SIG-M5 (cell line): ENCODE measurements around the gene SERTAD1.
"Not testable (repeated sequence)": the region's sequence is repeated elsewhere in the genome, so short reads cannot be mapped to it uniquely, and the experiment has no call there.

Experiments used
- DNase-seq: peaks from one replicate; lab custom pipeline; 2025; lab: John Stamatoyannopoulos, UW

The SERTAD1 gene, protein sequence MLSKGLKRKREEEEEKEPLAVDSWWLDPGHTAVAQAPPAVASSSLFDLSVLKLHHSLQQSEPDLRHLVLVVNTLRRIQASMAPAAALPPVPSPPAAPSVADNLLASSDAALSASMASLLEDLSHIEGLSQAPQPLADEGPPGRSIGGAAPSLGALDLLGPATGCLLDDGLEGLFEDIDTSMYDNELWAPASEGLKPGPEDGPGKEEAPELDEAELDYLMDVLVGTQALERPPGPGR

DNA sequence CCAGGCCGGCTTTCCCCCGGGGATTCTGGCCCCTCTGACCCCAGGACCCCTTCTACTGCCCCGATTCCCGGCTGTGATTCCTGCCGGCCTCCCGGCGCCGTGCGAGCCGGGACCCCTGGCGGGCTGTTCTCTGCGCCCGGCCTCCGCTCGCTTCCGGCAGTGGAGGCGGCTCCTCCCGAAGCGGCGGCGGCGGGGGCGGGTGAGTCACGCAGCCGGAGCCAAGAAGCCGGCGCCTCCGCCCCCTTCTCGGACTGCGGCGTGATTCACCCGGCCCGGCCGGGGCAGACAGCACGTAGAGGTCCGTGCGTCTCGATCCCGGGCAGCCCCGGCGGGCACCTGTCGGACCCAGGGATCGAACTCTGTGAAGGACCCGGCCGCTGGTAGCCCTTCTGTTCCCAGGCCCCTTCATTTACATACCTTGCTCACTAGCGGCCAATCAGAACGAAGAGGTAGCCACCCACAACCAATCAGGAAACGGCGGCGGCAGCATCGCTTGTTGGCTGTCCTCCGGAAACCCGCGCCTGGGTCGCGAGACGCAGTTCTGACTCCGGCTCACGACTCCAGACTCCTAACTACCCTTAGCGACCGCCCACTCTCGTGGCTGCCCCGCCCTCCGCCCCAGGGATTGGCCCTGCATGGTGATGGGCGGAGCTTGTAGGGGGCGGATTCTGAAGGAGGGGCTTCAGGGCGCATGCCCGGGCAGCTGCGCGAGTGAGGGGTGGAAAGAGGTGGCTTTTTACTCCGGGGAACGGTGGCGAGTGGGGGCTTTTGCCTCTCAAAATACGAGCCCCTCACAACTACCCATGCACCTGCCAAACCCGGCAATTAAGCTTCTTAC, at the start of gene SERTAD1:
Gene SERTAD1 (minus strand): TSS at position 543 of the 838 bp plus-strand sequence. CDS start 2,446 bp downstream, outside the sequence.
- DNase-seq: peak; percentile 88

DNA sequence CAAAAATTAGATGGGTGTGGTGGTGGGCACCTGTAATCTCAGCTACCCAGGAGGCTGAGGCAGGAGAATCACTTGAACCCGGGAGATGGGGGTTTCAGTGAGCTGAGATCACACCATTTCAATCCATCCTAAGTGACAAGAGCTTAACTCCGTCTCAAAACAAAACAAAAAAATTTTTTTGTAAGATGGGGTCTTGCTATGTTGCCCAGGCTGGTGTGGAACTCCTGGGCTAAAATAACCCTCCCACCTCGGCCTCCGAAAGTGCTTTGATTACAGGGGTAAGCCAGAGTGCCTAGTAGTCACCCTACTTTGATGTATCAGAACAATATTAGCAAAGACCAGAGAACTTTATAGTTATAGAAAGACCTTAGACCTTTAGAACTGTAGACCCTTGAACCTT, 48.9 kb upstream of the SERTAD1 start:
- no peak for DNase-seq

DNA sequence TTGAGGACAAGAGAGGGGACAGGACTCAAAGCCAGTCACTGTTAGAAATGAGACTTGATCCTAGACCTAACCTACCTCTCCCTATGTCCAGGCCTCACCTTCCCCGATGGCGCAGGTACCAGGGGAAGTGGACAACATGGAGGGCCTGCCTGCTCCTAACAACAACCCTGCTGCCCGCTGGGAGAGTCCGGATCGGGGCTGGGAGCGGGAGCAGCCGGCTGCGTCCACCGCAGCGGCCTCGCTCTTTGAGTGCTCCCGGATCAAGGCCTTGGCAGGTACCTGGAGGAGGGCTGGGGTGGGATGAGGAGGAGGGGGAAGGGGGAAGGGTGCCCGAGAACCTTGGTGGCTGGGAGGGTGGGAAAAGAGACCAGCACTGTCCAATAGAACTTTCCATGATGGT, 46.7 kb upstream of the SERTAD1 start:
- DNase-seq: no peak

DNA sequence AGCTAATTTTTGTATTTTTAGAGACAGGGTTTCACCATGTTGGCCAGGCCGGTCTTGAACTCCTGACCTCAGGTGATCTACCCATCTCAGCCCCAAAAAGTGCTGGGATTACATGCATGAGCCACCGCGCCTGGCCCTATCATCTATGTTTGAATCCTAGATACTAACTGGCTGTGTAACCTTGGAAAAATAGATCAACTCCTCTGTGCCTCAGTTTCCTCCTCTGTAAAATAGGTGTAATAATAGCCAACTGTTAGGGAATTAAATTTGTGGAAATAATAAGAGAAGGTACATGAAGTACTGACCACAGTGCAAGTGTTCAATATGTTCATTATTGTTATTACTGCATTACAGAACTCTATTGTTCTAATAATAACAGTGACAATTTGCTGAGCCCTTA, 45.3 kb upstream of the SERTAD1 start:
- no peak for DNase-seq

DNA sequence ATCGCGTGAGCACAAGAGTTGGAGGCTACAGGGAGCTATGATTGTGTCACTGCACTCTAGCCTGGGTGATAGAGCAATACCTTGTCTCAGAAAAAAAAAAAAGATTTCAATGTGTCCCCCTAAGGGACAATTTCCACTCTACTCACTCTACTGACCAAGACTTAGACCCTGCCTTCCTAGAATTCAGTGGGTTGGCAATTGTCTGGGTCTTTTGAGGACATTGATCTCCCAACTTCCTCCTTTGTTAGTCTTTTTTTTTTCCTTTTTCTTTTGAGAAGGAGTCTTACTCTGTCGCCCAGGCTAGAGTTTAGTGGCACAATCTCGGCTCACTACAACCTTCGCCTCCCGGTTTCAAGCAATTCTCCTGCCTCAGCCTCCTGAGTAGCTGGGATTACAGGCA, 43.2 kb upstream of the SERTAD1 start:
- no peak for DNase-seq

DNA sequence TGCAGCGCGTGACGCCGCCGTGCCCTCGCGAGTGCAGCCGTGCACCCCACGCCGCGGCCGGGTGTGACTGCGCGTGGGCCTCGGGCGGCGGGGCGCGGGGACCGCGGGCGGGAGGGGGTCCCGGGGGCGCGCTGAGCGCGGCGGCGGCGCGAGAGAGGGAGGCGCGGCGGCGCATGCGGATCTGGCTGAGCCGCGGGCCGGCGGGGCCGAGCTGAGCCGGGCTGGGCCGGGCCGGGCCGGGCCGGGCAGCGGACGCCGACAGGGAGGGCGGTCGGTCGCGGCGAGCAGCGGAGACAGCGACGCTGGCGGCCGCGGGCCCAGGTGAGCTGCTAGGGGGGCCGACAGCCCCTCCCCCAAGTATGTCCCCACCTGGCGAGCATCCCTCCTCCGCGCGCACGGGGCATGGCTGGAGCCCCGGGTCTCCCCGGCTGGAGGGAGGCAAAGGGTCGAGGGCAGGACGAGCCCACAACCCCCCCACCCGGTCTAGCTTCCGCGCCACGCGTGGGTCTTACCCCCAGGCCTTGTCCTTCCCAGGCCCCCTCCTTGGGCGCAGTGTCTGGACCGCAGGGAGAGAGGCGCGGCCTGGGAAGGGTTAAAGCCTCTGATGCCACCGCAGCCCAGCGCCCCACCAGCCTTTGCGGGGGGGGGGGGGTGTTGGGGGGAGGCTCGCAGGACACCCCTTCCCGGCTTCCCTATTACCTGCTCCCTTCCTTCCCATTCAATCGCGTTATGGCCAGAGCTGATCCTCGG, 41.4 kb upstream of the SERTAD1 start, which contains the start of gene SPTBN4:
Gene SPTBN4 (plus strand): TSS at position 17 of the 750 bp plus-strand sequence. CDS start 5,621 bp downstream, outside the sequence.
- DNase-seq: no peak

DNA sequence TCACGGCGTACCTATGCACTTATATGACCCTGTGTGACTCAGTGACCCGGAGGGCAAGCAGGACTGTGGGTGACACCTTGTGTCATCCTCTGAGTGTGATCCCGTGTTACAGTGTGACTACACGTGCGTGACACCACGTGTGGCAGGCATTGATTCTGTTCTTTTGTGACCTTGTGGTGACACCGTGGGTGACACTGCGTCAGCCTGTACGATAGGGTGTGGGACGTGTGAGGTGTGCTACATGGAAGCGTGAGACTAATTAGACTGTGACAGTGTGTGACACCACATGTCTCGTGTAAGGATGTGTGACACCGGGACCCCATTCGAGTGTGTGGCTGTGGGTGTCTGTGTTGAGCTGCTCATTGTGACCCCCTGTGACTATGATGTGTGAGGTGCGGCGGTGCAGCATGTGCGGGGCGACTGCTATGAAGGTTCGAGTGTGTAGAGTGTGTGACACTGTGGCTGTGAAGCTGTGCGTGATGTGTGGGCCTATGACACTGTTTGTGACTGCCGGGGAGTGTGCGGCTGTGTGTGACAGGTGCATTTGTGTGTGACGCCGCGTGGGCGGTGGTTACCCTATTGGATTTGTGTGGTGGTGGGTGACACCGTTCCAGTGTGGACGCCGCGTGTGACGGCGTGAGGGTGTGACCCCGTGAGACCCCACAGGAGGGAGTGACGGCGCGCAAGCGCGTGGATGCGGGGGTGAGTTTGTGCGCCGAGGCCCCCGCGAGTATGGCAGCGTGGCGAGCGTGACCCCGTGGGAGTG, 40.6 kb upstream of the SERTAD1 start:
- DNase-seq: no peak

DNA sequence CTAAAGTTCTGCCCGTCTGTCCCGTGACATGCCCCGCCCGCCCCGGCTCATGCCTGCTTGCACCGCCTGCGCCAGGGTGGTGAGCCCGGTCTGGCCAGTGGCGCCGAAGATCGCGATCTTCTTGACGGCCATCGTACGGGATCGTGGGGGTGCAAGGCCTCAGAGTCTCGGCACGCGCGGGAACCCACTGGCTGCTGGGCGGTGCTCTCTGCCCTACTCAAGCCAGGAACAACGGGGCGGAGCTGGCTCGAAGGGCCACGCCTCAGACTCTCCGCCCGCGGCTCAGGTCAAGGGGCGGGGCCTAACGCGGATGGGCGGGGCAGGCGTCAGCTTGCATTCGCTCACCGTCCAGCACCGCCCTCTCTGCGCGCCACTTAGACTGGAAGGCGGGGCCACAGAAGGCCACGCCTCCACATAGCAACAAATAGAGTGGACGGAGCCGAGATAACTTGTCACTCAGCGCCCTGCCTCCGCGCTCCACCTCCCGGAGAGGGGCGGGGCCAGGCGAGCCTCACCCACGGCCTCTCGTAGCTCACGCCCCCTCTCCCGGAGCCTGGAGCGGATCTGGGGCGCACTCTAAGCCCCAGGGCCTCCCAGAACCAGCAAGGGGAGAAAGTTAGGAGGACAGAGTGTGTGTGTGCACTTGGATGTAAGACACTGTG, 39.9 kb upstream of the SERTAD1 start, which contains the start of gene BLVRB:
Gene BLVRB (minus strand): TSS at position 189 of the 662 bp plus-strand sequence. CDS start 57 bp downstream, at position 132.
- DNase-seq: peak; percentile 78

DNA sequence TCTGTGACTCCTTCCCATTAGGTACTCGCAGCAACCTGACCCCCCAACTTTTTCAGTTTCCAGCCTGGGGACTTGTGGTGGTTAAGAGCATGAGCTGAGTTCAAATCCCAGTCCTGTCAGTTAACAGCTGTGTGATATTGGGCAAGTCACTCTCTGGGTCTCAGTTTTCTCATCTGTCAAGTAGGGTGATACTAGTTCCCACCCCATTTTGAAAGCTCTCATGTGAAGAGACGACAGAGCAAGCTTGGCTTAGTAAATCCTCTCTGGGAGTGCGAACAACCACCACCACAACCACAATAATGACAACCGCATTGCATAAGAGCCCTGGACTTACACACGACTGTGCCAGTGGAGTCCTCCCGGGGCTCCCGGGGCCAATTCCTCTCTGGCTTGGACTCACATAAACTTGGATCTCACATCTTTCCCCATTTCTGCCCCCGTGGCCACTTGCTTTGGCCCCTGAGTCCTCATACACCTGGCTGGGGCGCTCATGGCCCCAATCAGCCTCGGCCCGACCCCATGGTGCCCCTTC, 39.3 kb upstream of the SERTAD1 start:
- peak; percentile 53 for DNase-seq

DNA sequence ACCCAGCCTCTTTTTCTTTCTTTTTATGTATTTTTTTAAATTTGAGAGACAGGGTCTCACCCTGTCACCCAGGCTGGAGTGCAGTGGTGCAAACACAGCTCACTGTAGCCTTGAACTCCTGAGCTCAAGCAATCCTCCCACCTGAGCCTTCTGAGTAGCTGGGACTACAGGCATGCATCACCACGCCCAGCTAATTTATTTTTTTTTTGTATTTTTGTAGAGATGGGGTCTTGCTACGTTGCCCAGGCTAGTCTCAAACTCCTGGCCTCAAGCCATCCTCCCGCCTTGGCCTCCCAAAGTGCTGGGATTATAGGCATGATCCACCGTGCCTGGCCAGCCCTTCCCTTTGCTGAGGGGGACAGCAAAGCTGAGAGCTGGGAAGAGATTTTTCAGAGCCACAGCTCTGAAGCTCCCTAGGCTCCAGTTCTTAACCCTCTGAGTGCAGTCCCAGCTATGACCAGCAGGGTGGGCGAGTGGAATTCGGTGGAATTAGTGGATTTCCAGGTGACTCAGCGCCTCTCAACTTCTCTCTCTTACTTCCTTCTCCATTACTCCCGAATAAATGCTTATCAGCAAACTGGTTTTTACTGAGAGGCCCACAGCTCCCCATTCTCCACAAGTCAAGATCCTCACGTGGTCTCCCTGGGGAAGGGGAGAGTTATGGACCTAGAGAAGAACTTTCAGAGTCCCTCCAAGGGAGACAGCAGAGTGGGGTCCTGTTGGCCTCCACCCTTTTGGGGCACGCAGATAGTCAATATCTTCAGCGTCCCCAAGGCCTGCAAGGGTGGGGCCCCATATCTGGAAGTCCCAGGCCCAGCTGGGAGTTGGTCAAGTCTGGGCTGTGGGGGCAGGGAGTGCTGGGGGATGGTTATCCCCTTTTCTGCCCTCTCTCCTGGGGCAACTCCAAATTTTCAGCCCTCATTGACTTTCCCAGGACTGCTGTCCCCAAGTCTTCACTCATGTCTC, 38.5 kb upstream of the SERTAD1 start:
- no peak for DNase-seq

DNA sequence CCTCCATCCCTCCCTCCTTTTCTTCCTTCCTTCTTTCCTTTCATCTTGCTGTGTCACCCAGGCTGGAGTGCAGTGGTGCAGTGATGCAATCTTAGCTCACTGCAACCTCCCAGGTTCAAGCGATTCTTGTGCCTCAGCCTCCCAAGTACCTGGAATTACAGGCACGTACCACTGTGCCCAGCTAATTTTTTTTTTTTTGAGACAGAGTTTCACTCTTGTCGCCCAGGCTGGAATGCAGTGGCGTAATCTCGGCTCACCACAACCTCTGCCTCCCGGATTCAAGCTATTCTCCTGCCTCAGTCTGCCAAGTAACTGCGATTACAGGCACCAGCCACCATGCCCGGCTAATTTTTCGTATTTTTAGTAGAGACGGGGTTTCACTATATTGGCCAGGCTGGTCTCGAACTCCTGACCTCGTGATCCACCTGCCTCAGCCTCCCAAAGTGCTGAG, 37.8 kb upstream of the SERTAD1 start:
- not testable (repeated sequence) for DNase-seq

DNA sequence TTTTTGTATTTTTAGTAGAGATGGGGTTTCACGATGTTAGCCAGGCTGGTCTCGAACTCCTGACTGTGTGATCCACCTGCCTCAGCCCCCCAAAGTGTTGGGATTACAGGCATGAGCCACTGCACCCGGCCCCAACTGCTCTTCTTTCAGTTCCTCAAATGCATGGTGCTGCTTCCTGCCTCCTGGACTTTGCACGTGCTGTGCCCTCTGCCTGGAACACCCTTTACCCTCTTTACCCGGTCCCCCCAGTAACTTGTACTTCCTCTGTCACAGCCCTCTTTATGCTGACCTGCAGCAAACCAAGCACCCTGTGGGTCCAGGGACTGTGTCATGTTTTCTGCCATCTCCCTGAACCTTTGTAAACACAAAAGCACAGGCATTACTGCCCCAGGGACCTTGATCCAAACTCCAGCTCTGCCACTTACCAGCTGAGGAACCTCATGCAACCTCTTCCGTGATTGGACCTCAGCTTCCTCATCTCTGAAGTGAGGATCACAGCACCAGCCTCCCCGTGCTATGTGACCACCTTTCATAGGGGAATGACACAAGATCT, 36.0 kb upstream of the SERTAD1 start:
- no peak for DNase-seq

DNA sequence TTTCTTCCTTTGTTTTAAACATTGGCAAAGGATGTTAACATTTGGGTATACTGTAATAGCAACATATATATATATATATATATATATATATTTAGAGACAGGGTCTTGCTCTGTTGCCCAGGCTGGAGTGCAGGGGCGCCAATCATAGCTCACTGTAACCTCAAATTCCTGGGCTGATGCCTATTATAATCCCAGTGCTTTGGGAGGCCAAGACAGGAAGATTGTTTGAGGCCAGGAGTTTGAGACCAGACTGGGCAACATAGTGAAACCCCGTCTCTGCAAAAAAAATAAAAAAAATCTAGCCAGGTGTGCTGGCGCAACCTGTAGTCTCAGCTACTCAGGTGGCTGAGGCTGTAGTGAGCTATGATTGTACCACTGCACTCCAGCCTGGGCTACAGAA, 34.4 kb upstream of the SERTAD1 start:
- no peak for DNase-seq

DNA sequence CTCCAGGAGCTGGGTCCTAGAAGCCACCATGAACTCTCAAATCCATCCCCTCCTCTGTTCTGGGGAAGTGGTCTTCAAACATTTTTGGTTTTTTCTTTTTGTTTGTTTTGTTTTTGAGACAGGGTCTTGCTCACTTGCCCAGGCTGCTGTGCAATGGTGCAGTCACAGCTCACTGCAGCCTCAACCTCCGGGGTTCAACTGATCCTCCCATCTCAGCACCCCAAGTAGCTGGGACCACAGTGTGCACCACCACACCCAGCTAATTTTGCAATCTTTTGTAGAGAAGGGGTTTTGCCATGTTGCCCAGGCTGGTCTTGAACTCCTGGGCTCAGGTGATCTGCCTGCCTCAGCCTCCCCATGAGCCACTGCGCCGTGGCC, 32.8 kb upstream of the SERTAD1 start:
- no peak for DNase-seq

DNA sequence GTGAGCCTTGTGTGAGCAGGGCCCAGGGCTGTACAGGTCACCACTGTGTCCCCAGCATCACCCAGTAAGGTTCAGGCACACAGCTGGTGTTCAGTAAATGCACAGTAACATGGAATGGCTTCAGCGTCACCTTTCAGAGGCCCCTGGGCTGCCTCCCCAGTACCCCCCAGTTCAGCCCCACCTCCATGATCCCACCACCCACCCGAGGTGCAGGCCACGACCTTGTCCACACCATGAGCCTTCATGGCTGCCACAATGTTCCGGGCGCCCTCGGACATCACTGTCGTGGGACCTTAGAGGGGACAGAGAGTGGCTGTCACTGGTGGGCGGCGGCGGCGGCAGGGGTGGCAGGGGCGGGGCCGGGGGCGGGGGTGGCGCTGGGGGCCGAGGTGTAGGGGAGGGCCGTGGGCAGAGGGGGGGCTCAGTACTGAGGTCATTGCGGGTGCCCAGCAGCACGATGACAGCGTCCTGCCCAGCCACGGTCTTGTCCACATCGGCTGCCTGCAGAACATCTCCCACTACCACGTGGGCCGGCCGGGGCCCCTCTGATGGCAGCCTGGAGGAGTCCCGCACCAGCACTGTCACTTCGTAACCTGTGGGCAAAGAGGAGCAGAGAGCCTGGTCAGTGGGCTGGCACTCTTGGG, 32.3 kb upstream of the SERTAD1 start:
- DNase-seq: no peak

DNA sequence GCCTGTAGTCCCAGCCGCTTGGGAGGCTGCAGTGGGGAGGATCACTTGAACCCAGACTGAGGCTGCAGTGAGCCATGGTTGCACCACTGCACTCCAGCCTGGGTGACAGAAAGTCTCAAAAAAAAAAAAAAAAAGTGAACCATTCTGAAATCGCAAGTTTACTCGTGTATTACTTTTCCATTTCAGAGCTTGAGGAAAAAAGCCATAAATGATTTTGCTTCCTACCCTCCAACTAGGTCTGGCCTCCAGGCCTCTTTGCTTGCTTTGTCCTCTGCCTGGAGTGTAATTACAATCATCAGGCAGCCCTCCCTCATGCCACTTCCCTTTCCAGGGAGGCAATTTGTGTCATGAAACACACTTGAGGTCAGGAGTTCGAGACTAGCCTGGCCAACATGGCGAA, 31.3 kb upstream of the SERTAD1 start:
- DNase-seq: no peak

DNA sequence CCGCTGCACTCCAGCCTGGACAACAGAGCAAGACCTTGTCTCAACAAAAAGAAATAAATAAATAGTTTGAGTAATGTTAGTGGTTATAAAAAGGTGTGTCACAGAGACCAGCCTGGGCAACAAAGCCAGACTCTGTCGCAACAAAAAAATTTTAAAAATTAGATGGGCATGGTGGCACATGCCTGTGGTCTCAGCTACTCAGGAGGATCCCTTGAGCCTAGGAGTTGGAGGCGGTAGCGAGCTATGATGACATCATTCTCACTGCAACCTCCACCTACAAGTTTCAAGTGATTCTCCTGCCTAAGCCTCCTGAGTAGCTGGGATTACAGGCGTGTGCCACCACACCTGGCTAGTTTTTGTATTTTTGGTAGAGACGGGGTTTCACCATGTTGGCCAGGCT, 28.2 kb upstream of the SERTAD1 start:
- DNase-seq: not testable (repeated sequence)

DNA sequence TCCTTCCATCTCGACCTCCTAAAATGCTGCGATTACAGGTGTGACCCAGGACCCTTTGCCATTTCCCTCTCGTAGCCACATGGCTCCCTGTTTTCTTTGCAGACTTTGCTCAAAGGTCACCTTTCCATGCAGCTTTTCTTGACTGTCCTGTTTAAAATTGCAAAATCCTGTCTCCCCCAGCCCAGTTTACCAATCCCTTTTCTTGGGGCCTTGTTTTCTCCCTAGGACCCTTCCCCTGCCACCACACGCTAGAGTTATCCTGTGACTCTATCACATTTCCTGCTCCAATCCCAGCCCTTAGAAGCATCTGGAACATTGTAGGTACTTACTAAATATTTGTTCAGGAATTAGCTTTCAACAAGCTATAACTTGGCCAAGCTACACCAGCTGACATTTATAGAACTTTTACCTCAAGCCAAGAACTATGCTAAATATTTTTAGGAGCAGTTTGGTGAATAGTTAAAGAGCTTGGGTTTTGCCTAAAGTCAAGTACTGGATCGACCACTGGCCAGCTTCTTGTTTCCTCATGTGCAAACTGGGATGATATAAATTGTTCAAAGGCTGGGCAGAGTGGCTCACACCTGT, 27.5 kb upstream of the SERTAD1 start:
- no peak for DNase-seq
